Keratinocyte (primary cell): ENCODE results near the gene DIAPH3. TPM values are rescaled to one million over a fixed set of nuclear protein-coding genes. Genes with fewer than 3 reads are reported as not detected.

Experiments used
- DNase-seq: peaks from one replicate; pipeline ENCODE4 v3.0.0-alpha.2; 2011; ENCODE audit warnings: low read depth, missing footprints, low spot score
- FAIRE-seq: peaks from 2 replicates; lab custom pipeline; 2011; peaks lifted over from hg19 to GRCh38; lab: Jason Lieb, UNC
- H2AFZ ChIP-seq: 2 replicates; pipeline ENCODE4 v1.6.0; 2012; ENCODE audit warnings: low read length, control low read depth, inconsistent platforms; ENCODE audit not compliant: control insufficient read depth
- H3K27ac ChIP-seq: 2 replicates; pipeline ENCODE4 v1.5.1; 2011; ENCODE audit warnings: low read length; ENCODE audit not compliant: control insufficient read depth, insufficient read depth
- H3K27me3 ChIP-seq: 3 replicates; pipeline ENCODE4 v1.6.0; 2011; ENCODE audit warnings: low read length; ENCODE audit not compliant: control insufficient read depth, insufficient read depth; ENCODE audit errors: extremely low read depth
- H3K36me3 ChIP-seq, 2 experiments: 2 replicates in 1 of 2; 3 replicates in 1 of 2; pipeline ENCODE4 v1.5.1; 2011; ENCODE audit warnings: low read length in 2 of 2, mild to moderate bottlenecking in 1 of 2; ENCODE audit not compliant: control insufficient read depth in 2 of 2, insufficient read depth in 2 of 2; ENCODE audit errors: extremely low read depth in 1 of 2
- H3K4me1 ChIP-seq: 3 replicates; pipeline ENCODE4 v1.5.1; 2011; ENCODE audit warnings: low read length; ENCODE audit not compliant: control insufficient read depth, insufficient read depth; ENCODE audit errors: extremely low read depth
- H3K4me2 ChIP-seq: 3 replicates; pipeline ENCODE4 v1.6.0; 2011; ENCODE audit warnings: low read depth, low read length; ENCODE audit not compliant: control insufficient read depth, insufficient read depth; ENCODE audit errors: extremely low read depth
- H3K4me3 ChIP-seq, 3 experiments: fragments of 200-600 bp in 1 of 3; sonication (generic) in 1 of 3; 2 replicates in 2 of 3; 3 replicates in 1 of 3; pipeline ENCODE4 v1.5.1; 2011 to 2016; ENCODE audit warnings: low read length in 3 of 3, mild to moderate bottlenecking in 3 of 3, control low read depth in 2 of 3, inconsistent platforms in 1 of 3, low read depth in 1 of 3, mixed read lengths in 1 of 3, mixed run types in 1 of 3, moderate library complexity in 1 of 3; ENCODE audit not compliant: control insufficient read depth in 2 of 3, insufficient read depth in 2 of 3; ENCODE audit errors: extremely low read depth in 1 of 3
- H3K79me2 ChIP-seq: 2 replicates; pipeline ENCODE4 v1.6.0; 2012; ENCODE audit warnings: low read length; ENCODE audit not compliant: control insufficient read depth, insufficient read depth
- H3K9ac ChIP-seq: 3 replicates; pipeline ENCODE4 v1.6.0; 2011; ENCODE audit warnings: low read length; ENCODE audit not compliant: control insufficient read depth, insufficient read depth; ENCODE audit errors: extremely low read depth
- H3K9me1 ChIP-seq: 3 replicates; pipeline ENCODE4 v1.6.0; 2011; ENCODE audit warnings: low read length; ENCODE audit not compliant: control insufficient read depth, insufficient read depth; ENCODE audit errors: extremely low read depth
- H3K9me3 ChIP-seq: 2 replicates; pipeline ENCODE4 v1.5.1; 2012; ENCODE audit warnings: low read depth, low read length; ENCODE audit not compliant: control insufficient read depth
- H4K20me1 ChIP-seq: 3 replicates; pipeline ENCODE4 v1.6.0; 2011; ENCODE audit warnings: low read length; ENCODE audit not compliant: control insufficient read depth, insufficient read depth; ENCODE audit errors: extremely low read depth
- EZH2 ChIP-seq: IDR thresholded peaks from one replicate; pipeline ENCODE4 v1.6.1; 2012; ENCODE audit warnings: inconsistent platforms, mild to moderate bottlenecking, low read length, moderate library complexity
- dilution Hi-C: fragments of 300-500 bp; cut with MboI; formaldehyde crosslinking; loops from one replicate; pipeline ENCODE4 v1.7.0; 2020; ENCODE audit warnings: low sequenced_read_pairs; ENCODE audit not compliant: extremely low pct_ligation_motif_present
- polyA plus RNA-seq, 5 experiments: library from polyadenylated mRNA; depleted of rRNA in 3 of 5; stranded (reverse) in 3 of 5; stranded (forward) in 1 of 5; unstranded in 1 of 5; fragments of >200 nt; gene quantifications; 1 replicate in 1 of 5; 2 replicates in 3 of 5; 3 replicates in 1 of 5; pipeline versions ENCODE4 v1.2.1 to v1.2.3, GENCODE V29; 2011 to 2012; ENCODE audit warnings: missing spikeins in 2 of 5, low read depth in 1 of 5, low replicate concordance in 1 of 5
- TF ChIP-seq, protein P1 (sequence below), 3 experiments: IDR thresholded peaks in 1 of 3; conservative IDR thresholded peaks in 1 of 3; optimal IDR thresholded peaks in 1 of 3; 2 replicates in 2 of 3; 3 replicates in 1 of 3; pipeline versions ENCODE3 to v1.5.1; 2011; ENCODE audit warnings: low read length in 3 of 3, mild to moderate bottlenecking in 3 of 3, moderate library complexity in 2 of 3, control low read depth in 1 of 3, inconsistent platforms in 1 of 3; ENCODE audit not compliant: insufficient read depth in 2 of 3; ENCODE audit errors: extremely low read depth in 1 of 3

The DIAPH3 gene
- polyA plus RNA-seq, 1 donor (not counting 4 experiments of a cell fraction or from before 2014, with no cell fraction given), result 9.0 TPM

DNA sequence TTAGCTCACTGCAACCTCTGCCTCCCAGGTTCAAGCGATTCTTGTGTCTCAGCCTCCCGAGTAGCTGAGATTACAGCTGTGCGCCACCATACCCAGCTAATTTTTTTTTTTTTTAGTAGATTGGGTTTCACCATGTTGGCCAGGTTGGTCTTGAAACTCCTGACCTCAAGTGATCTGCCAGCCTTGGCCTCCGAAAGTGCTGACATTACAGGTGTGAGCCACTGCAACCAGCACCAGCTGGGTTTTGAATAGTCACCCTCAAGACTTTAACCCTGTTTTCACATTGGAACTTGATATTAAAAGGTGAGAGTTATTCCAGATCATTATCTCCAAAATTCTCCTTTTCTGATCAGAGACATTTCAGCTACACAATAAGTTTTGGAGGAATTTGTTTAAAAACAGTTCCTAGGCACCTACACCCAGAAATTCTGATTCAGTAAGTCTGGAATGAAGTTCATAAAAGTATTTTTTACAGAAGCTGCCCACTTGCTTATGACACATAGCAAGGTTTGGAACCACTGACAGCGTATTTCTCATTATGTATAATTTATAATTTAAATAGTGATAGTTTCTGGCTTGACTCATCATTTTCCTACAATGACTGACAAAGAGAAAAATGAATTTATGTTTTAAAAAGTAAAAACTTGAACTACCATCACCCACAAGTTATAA lies 417.3 kb downstream of the DIAPH3 start:
- DNase-seq (no peak), FAIRE-seq (no peak)
- Histone ChIP-seq H3K36me3 (no peaks in the 10 kb centered on the region), H2AFZ (no peak overlapping the region), H3K79me2 (no peaks in the 10 kb centered on the region), H3K27me3 (no peaks in the 10 kb centered on the region), H3K4me1 (peaks cover 22% of the 10 kb centered on the region), H3K4me2 (no peak overlapping the region), H3K9ac (no peak overlapping the region), H3K27ac (peak overlapping the region; percentile 5), H3K4me3 (no peak overlapping the region), H4K20me1 (no peaks in the 10 kb centered on the region), H3K9me3 (no peaks in the 10 kb centered on the region), H3K9me1 (no peaks in the 10 kb centered on the region)
- TF ChIP-seq EZH2, result no peak
- TF ChIP-seq, protein P1, sequence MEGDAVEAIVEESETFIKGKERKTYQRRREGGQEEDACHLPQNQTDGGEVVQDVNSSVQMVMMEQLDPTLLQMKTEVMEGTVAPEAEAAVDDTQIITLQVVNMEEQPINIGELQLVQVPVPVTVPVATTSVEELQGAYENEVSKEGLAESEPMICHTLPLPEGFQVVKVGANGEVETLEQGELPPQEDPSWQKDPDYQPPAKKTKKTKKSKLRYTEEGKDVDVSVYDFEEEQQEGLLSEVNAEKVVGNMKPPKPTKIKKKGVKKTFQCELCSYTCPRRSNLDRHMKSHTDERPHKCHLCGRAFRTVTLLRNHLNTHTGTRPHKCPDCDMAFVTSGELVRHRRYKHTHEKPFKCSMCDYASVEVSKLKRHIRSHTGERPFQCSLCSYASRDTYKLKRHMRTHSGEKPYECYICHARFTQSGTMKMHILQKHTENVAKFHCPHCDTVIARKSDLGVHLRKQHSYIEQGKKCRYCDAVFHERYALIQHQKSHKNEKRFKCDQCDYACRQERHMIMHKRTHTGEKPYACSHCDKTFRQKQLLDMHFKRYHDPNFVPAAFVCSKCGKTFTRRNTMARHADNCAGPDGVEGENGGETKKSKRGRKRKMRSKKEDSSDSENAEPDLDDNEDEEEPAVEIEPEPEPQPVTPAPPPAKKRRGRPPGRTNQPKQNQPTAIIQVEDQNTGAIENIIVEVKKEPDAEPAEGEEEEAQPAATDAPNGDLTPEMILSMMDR (optimal IDR thresholded peaks at IDR 0.05 in 1 of 3, IDR thresholded peaks at IDR 0.05 in 1 of 3, conservative IDR thresholded peaks at IDR 0.05 in 1 of 3; ENCODE audit: extremely low read depth in 1 of 3, insufficient read depth in 2 of 3, low read length in 3 of 3), result no peak
- dilution Hi-C loops, result no loop called here

DNA sequence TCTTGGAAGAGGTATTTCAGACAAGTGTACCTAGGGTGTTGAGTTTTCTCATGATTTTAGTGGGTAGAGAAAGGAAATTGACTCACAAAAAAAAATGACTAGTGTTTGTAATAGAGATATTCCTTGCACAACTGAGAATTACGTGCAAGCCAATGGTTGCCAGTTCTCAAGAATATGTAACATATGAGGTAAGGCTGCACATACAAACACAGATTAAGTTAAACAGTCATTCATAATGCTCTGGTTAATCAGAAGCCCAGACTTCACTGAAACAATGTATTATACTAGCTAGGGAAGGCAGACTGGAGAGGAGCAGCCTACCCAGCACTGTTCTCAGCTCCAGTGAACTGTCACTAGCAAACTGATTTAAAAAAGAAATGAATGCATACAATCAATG lies 418.3 kb downstream of the DIAPH3 start:
- Histone ChIP-seq H3K36me3 (no peaks in the 10 kb centered on the region), H3K79me2 (no peaks in the 10 kb centered on the region), H3K4me3 (no peak overlapping the region), H3K27me3 (no peaks in the 10 kb centered on the region), H3K9me3 (no peaks in the 10 kb centered on the region), H2AFZ (no peak overlapping the region), H3K27ac (no peak overlapping the region), H3K9ac (no peak overlapping the region), H4K20me1 (no peaks in the 10 kb centered on the region), H3K9me1 (no peaks in the 10 kb centered on the region), H3K4me2 (no peak overlapping the region), H3K4me1 (peaks cover 14% of the 10 kb centered on the region)
- FAIRE-seq (no peak), DNase-seq (no peak)
- dilution Hi-C loops, result no loop called here
- TF ChIP-seq, protein P1 (optimal IDR thresholded peaks at IDR 0.05 in 1 of 3, IDR thresholded peaks at IDR 0.05 in 1 of 3, conservative IDR thresholded peaks at IDR 0.05 in 1 of 3; ENCODE audit: extremely low read depth in 1 of 3, insufficient read depth in 2 of 3, low read length in 3 of 3), result no peak
